Muscle of back (tissue), 11 donors: ENCODE results near the gene SDR39U1. TPM values are rescaled to one million over a fixed set of nuclear protein-coding genes. Genes with fewer than 3 reads are reported as not detected.

Experiments
- DNase-seq, 3 donors: peaks; one replicate each; pipeline versions ENCODE4 v3.0.0 to v3.0.0-alpha.2; 2013
- polyA plus RNA-seq, 10 donors: library from polyadenylated mRNA; unstranded; fragments of 120-200 nt; gene quantifications; one replicate each; pipeline ENCODE4 v1.2.1, GENCODE V29; 2013; ENCODE audit not compliant: insufficient read length in 10 of 10

Gene SDR39U1
- polyA plus RNA-seq, 10 donors = 36.4 to 55.6 (median 47.6) TPM

GRCh38 chr14:24414732-24415420 lies 27.7 kb downstream of the SDR39U1 start:
- DNase-seq = no peak

DNA sequence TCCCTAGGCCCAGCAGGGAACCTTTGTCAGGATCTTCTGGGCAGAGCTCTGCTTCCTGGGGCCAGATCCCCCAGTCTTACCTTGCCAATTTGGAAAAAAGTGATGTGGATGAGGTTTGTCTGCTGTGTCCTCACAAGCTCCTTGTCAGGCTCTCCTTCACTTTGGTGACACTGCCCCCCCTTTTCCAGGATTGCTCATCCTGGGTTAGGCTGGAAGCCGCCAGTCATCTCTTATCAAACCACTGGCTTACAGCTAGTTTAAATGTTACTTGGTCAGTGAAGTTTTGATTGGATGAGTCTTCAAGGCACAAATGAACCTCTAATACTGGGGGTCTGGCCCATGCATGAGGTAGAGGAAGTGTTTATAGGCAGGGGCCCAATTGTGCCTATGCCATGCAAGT lies 28.5 kb downstream of the SDR39U1 start:
- DNase-seq = no peak

GRCh38 chr14:24411443-24412389 lies 30.9 kb downstream of the SDR39U1 start:
- DNase-seq = peak in 2 of 3 donors; percentile 53 to 66

DNA sequence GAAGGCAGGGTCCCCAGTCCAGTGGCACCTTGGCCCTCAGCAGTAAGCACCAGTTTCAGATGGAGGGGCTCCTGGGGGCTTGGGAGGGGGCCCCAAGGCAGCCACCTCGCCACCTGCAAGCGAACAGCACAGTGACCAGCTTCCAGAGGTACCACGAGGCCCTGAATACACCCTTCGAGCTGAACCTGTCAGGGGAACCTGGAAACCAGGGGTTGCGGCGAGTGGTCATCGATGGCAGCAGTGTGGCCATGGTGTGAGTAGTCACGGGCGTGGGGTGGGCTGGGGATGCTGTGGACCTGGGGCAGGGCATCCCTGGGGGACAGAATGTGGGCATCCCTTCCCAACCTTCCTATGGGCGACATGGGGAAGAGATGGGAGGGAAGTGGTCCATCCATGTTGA lies 32.6 kb downstream of the SDR39U1 start:
- no peak for DNase-seq

- DNase-seq = no peak
Measured at GRCh38 chr14:24409192-24409591, 33.4 kb downstream of the SDR39U1 start.

- DNase-seq = peak in 1 of 3 donors; percentile 49
Measured at GRCh38 chr14:24408764-24409163, 33.8 kb downstream of the SDR39U1 start.

DNA sequence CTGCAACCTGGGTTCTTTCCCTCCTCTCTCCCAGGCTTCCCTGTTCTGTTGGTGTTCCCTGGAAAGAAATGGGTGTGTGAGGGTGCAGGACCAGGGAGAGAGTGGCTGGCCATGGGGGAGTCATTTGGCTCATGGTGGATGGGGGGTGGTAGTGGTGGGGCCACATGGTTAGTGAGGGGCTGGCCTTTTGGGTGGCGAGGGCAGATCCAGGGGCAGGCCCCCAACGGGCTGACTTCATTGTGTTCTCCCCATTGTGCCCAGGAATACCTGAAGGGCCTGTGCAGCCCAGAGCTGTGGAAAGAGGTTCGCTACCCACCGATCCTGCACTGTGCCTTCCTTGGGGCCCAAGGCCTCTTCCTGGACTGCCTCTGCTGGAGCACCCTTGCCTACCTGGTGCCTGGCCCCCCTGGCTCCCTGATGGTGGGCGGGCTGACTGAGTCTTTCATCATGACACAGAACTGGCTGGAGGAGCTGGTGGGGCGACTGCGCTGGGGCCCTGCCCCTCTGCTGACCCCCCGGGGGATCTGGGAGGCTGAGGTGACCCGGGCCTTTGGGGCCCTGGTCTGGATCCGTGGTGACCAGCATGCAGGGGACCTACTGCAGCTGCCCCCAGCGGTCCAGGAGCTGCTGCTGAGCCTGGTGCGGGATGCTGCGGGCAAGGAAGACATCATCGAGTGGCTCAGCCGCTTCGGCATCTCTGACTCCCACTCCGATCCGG lies 34.8 kb downstream of the SDR39U1 start:
- DNase-seq = no peak

GRCh38 chr14:24406416-24406815 lies 36.2 kb downstream of the SDR39U1 start:
- DNase-seq = no peak

GRCh38 chr14:24404814-24405213 lies 37.8 kb downstream of the SDR39U1 start:
- no peak for DNase-seq

- peak; percentile 27 to 81 (median 68) for DNase-seq
Measured at GRCh38 chr14:24403294-24403998, 39.1 kb downstream of the SDR39U1 start.

- peak in 1 of 3 donors; percentile 20 for DNase-seq
Measured at GRCh38 chr14:24401810-24402702, 40.5 kb downstream of the SDR39U1 start.

DNA sequence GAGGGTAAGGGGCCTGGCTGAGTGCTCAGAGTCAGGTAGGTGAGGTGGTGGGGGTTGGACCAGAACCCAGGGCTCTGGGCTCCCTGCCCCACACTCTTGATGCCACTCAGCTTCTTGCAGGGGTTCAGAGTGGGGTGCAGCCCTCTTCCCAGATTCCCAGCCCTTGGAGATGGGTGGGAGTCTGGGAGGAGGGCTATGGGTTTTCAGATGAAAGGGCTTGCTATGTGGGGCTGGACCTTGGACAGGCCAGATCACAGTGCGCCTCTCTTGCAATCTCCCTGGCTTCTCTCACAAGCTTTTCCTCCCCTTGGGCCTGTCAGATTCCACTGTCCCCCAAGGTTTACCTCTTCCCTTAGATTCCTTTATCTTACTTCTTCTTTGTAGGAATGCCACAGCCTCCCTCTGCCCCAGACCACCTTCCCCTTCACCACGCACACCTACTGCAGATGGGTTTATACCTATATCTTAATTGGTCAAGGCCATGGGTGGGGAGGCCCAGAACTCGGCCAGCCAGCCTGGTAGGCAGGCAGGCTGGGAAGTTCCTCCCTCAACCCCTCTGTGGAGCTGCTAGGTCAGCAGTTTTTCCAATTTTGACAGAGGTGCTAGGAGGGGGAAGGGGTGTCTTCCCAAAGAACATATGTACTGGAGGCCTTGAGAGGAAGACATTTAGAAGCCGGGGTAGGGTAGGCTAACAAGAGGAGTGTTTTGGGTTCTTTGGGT lies 42.4 kb downstream of the SDR39U1 start:
- no peak for DNase-seq

DNA sequence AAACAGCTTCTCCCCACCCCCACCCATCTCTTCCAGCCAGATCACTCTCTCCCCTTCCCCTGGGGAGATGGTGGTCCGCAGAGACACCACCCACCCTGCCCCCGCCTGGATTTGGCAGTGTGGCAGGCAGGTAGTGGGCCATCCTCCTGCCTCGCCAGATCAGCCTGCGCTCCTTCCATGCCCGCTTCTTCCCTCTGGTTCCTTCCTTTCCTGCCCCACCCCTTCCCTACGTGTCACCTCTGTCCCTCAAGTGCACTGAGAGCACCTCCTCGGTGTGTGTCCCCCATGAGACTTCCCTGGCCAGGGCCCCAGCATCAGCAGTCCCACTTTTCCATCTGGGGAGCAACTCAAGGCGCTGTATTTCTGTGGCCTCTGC lies 43.1 kb downstream of the SDR39U1 start:
- no peak for DNase-seq

DNA sequence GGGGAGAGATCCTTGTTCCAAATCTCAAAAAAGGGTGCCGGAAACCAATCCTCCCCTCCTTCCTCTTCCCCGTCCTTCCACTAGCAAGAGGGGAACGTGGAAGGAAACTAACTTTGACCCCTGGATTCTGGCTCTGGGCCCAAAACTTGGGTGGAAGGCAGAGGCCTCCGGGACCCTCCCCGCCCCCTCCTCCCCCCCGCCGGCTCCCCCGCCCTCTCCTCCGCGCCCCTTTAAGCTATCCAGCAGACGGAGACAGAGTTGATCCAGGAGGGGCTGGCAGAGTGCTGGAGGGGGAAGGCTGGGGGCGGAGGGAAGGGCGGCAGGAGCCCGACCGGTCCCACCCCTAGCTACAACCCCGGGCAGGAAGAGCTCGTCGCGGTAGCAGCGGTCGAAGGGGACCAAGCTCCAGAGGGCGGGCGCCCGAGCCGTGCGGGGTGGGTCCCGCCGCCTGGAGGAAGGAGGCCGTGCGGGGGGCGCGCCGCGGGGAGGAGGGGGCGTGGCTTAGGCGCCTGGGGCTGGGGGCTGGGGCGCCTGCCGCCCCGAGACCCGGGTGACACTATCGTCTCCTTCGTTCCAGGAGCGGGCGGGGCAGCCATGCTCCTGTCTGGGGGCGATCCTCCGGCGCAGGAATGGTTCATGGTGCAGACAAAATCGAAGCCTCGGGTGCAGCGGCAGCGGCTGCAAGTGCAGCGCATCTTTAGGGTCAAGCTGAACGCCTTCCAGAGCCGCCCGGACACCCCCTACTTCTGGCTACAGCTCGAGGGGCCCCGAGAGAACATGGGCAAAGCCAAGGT lies 43.7 kb downstream of the SDR39U1 start, which contains the start of gene NYNRIN:
Gene NYNRIN (plus strand): TSS at position 351 of the 794 bp plus-strand sequence. CDS start 244 bp downstream, at position 595.
- DNase-seq = peak; percentile 57 to 92 (median 78)

DNA sequence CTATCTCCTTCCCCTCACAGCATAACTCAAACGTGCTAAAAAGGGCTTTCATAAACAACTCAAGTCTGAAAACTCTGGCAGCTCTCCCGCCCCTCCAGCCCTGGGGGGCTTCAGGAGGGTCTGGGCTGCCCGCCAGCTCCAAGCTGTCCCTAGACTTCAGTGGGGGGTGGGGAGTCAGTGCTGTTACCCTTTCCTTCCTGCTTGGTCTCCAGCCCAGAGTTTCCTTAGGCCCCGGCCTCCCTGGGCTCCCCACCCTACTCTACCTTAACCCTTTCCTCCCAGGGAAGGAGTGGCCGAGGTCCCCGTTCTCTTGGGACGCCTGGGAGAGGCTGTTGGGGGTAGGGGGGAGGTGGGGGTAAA lies 44.3 kb downstream of the SDR39U1 start:
- DNase-seq = peak; percentile 25 to 87 (median 68)

GRCh38 chr14:24397639-24398292 lies 44.8 kb downstream of the SDR39U1 start:
- no peak for DNase-seq

DNA sequence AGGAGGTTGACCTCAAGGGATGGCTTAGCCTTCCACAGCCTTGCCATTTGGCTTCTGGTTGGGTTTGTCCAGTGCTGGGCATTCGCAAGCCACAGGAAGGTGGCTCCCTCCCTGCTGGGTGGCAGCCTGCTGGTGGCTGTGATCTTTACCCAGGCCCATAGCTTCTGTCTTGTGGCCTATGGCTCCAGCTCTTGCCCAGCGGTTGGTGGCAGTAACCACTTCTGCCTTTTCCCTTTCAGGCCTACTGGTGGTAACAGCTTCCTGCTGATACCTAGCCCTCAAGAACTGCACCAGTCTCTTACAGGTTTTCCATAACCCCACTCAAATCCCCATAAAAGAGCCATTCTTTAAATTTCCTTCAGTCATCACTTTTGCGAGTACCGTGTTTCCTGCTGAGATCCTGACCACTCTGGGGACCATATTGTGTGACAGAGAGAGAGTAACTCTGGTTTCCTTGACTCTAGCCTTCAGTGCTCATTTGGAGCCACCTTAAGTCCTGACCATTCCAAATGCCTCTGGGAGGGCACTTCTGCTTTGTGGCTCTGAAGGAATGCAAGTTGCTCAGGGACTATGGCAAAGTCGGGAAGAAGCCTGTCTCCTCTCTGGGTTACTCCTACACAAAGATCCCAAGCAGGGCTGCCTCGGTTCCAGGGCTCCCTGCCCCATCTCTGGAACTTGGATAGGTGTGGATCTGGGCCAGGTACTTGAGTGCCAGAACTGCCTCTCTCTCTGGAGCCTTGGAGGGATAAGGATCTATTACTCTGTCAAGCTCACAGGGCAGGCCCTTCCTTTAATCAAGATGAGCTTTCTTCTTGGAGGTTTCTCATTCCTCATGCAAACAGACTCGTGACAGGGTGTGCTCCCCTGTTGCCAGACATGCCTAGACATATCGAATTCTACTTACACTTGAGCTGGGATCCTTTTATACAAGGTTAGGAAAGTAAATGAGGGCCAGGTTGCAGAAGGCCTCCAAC lies 46.7 kb downstream of the SDR39U1 start:
- no peak for DNase-seq
